GM19240 (cell line): ENCODE results near the gene CCS.
A peak's percentile ranks its signal among the peaks of the same experiment; 100 is the strongest.
"Not testable (repeated sequence)": the region's sequence is repeated elsewhere in the genome, so short reads cannot be mapped to it uniquely, and the experiment has no call there.

ENCODE experiments used
- DNase-seq: peaks from one replicate; pipeline ENCODE4 v3.0.0; 2011; ENCODE audit warnings: low spot score; ENCODE audit not compliant: insufficient read length

The CCS gene

GRCh38 chr11:66561178-66561974, 31.6 kb upstream of the CCS start:
- DNase-seq, result no peak

- no peak for DNase-seq
These were observed 31.1 kb upstream of the CCS start for GRCh38 chr11:66561975-66562248.

GRCh38 chr11:66562275-66562674, 30.7 kb upstream of the CCS start:
- DNase-seq, result no peak

GRCh38 chr11:66562907-66563583, 29.9 kb upstream of the CCS start:
- no peak for DNase-seq

- no peak for DNase-seq
These were observed 29.2 kb upstream of the CCS start for GRCh38 chr11:66563832-66564231.

GRCh38 chr11:66564538-66564937, 28.4 kb upstream of the CCS start:
- no peak for DNase-seq

GRCh38 chr11:66564984-66565383, 28.0 kb upstream of the CCS start:
- DNase-seq, result no peak

GRCh38 chr11:66566221-66566620, 26.8 kb upstream of the CCS start:
- DNase-seq, result no peak

GRCh38 chr11:66567787-66568123, 25.2 kb upstream of the CCS start:
- DNase-seq, result no peak

GRCh38 chr11:66568124-66568916, 24.7 kb upstream of the CCS start, which contains the start of gene CTSF:
TSS of gene CTSF (minus strand) at chr11:66568606. CDS start at chr11:66568486, 120 bp downstream.
- peak; percentile 81 for DNase-seq

GRCh38 chr11:66569076-66569475, 23.9 kb upstream of the CCS start:
- DNase-seq, result no peak

- DNase-seq, result no peak
These were observed 22.7 kb upstream of the CCS start for GRCh38 chr11:66570079-66570849.

GRCh38 chr11:66570850-66571180, 22.2 kb upstream of the CCS start:
- no peak for DNase-seq

GRCh38 chr11:66579017-66579606, 13.9 kb upstream of the CCS start:
- DNase-seq, result peak; percentile 83

GRCh38 chr11:66580803-66581202, 12.2 kb upstream of the CCS start:
- DNase-seq, result no peak

- DNase-seq, result no peak
These were observed 11.7 kb upstream of the CCS start for GRCh38 chr11:66581261-66581660.

GRCh38 chr11:66582565-66583147, 10.3 kb upstream of the CCS start:
- DNase-seq, result not testable (repeated sequence)

- not testable (repeated sequence) for DNase-seq
These were observed 7.5 kb upstream of the CCS start for GRCh38 chr11:66585447-66585846.

- DNase-seq, result no peak
These were observed 6.8 kb upstream of the CCS start for GRCh38 chr11:66586136-66586535.

GRCh38 chr11:66589315-66589714, 3.7 kb upstream of the CCS start:
- DNase-seq, result not testable (repeated sequence)
